DMS79 treated with DMSO at 0.1 percent for 48 hours (cell line): ENCODE results near the gene HHAT.

ENCODE experiments used
- DNase-seq: peaks from one replicate; lab custom pipeline; 2025; lab: John Stamatoyannopoulos, UW

HHAT gene

DNA sequence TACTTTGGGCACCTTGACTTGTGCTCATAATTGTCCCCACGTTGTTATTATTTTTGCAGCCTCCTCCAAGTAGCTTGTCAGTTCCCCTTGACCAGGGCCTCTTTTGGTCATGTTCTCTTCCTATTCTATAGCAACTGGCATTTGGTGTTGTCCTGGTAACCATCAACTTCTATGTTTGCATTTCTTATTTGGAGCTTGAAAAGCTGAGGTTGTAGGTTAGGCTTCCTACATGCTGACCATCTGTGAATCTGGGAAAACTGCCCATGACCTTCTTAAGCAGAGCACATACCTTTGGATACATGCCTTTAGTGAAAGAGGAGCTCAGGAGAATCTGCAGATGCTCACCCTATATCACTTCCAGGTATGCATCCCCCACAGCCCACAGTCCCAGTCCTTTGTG, 160.8 kb downstream of the HHAT start:
- no peak for DNase-seq

GRCh38 chr1:210490781-210491180, 162.1 kb downstream of the HHAT start:
- no peak for DNase-seq

DNA sequence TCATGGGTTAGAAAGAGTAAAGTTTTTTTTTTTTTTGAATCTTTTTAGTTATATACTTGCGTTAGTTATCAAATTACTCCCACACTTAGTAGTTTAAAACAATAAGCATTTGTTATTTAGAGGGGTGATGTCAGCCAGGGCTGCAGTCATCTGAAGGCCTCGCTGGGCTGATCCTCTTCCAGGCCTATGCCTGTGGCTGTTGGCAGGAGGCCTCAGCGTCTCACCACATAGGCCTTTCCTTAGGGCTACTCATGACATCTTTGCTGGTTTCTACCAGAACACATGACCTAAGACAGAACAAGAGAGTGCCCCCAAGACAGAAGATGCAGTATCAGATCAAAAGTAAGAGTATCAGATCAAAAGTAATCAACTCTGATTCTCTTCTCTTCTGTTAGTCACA, 167.4 kb downstream of the HHAT start:
- no peak for DNase-seq

GRCh38 chr1:210499956-210500355, 171.3 kb downstream of the HHAT start:
- no peak for DNase-seq

GRCh38 chr1:210500831-210501230, 172.1 kb downstream of the HHAT start:
- no peak for DNase-seq

DNA sequence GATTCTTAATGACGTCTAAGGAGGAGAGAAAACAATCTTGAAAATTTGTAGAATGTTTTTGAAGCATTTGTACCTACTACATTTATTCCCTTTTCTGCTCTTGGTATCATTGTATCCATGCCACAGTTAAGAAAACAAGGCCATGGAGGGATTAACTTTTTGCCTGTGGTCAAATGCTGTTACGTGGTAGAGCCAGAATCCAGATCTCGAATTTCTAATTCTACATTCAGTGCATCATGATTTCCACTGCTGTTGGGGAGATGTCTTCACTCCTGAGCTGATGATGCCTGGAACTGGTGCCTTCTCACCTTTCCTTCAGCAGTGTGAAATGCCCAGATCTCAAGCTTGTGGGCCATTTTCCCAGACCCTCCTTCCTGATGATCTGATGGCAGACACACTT, 175.6 kb downstream of the HHAT start:
- no peak for DNase-seq

DNA sequence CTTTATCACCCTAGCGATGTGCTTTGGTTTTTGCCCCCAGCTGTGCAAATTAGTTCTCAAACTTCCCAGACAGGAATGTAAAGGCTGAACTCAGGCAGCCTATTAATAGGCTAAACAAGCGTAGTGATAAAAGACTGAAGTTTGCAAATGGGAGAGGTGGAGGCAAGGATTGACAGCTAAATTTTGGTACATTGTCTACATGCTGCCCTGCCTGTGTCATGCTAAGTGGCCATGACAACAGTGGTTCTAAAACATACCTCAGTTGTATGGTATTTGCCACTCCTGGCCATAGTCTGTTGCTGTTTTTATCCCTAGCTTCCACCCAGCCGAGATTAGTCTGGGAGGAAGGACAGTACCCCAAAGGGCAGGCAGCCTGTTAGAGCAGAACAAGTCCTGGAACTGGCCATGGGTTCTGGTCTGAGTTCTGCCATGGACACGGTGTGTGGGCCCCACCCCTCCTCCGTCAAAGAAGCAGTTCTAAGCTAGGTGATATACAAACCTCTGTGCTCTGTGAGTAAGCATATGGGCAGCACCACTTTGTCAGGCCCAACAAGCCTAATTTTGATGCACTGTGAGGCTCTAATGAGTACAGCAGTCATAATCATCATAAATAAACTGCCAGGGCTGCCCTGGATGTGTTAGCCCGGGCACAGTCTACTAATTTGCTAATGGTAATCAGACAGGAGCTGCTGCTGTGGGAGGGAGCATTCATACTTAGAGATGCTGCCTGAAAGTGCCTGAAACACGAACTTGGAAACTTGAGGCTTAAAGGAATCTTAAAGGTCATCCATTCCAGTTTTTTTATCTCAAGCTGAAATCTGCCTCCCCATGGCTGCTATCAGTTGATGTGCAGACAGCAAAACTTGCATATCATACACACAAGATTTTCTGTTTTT, 177.1 kb downstream of the HHAT start:
- no peak for DNase-seq

- no peak for DNase-seq
Observed at GRCh38 chr1:210506689-210507088, 178.0 kb downstream of the HHAT start.

DNA sequence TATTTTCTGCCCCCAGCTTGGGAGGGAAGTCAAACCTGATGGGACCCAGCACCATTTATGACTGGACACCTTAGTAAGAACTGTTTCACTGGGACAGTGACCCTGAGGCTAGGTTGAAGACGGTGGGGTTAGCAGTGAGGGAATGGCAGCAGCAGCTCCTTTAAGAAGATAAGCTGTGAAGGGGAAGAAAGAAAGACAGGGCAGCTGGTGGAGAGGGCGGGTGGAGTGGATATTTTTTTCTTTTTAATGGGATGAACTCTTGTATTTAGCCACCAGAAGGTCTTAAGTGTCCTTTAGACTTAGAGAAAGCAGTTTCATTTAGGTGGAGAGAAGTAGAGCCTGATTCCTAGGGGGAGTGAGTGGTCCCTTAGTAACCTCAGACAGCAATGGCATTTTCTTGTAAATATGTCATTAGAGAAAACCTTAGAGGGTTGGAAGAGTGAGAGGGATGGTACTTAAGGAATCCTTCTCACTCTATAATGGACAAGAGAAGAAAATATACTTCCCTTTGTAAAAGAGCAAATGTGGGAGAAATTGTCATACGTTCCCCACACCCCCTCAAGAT, 187.5 kb downstream of the HHAT start:
- peak; percentile 57 for DNase-seq

DNA sequence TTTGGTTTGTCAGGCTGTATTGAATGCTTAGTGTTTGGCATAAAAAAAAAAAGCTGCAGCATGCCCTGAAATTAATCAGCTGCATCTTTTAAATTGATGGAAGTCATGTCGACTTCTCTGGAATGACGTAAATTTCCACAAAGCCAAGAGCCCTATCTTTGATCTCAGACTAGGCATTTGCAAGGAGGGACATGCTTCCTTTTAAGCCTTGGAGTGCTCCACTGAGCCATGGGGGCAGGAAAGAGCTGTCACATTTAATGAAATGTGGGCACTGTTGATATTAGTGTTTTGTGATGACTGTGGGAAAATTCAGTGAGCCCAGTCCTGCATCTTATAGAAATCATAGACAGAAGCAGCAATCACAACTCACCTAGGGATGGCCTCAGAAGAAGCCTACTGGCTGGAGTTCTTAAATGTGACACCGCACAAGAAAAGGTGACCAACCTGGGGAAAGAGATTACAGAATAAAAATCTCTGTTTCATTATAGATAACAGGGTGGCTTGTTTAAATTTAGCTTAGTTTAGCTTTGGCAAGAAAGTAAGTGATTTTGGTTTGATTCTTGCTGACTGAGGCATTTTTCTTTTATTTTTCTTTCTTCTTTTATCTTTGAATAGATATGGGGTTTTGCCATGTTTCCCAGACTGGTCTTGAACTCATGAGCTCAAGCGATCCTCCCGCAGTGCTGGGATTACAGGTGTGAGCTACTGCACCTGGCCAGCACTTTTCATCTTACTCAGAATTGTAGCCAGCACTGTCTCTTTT, 188.2 kb downstream of the HHAT start:
- DNase-seq = peak; percentile 57

DNA sequence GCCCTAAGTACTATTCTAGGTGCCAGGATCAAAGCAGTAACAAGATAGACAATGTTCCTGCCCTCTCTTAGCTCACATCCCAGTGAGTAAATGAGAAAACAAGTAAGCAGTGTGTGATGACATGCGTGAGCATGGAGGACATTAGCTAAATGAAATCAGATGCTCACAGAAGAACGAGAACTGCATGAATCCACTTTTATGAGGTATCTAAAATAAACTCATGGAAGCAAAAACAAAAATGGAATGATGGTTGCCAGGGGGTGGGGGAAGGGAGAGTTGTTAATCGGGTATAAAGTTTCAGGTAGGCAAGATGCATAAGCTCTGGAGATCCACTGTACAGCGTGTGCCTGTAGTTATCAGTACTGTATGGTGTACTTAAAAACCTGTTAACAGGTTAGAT, 195.1 kb downstream of the HHAT start:
- no peak for DNase-seq

DNA sequence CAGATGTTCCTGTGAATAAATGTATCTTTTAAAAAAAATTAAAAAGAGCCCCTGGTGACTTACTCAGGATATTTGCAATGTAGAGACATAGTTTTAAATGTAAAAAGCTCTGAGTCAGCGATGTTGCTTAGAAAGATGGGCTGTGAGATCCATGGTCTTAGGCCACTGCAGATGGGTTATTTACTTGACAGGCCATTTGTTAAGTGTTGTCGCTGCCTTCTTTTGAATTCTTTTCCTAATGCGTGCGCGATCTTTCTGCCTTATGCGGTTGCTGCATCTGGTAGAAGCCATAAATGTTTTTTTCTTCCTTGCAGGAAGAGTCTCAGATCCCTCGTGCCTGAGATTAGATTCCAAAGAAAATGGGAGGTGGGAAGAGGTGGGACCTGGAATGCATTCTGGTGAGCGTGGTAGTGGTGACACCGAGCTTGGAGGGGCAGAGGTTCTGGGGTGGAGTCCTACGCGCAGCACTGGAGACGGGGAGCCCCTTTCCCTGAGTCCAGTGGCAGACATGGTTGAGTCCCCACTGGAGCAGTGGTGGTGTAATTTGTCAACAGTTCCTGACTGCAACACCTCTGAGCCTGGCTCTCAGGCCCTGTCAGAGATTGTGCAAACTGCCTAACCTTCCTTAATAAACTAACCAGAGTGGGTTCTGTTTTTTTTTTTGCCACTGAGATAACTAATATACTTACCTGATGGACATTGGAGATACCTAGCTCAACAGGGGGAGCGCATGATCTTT, 197.2 kb downstream of the HHAT start:
- no peak for DNase-seq

GRCh38 chr1:210527091-210527490, 198.4 kb downstream of the HHAT start:
- no peak for DNase-seq

GRCh38 chr1:210531475-210532222, 202.9 kb downstream of the HHAT start:
- no peak for DNase-seq

DNA sequence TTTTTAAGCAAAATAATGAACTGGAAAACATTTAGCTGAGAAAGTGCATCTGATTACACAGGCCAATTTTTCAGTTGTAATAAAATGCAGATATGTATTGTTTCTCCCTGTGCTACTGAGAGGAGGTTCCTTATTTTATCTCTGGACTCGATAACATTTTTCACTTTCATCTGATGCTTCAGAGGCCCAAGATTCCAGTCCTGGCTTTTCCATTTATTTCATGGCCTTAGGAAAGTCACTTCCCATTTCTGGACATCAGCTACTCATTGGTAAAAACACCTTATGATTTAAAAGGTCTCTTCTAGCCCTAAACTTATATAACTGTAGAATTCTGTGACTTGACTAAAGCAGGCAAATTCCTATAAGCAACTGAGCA, 203.5 kb downstream of the HHAT start:
- DNase-seq = no peak

DNA sequence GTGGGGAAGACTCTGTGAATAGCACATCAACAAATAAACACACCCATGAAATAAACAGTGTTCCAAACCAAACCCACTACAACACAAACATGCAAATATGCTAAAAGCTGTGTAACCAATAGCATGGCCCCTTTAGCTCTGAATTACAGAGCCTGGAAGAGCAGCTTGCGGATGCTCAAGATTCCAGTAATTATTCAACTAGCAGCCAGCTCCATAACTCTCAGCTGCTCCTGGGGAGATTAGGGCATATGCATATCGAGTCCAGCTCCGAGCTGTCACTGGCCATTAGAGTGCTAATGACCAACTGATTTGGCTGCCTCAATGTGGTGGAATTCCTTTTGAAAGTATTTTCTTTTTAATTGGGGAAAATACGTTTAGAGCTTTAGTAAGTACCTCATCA, 207.1 kb downstream of the HHAT start:
- DNase-seq = no peak

DNA sequence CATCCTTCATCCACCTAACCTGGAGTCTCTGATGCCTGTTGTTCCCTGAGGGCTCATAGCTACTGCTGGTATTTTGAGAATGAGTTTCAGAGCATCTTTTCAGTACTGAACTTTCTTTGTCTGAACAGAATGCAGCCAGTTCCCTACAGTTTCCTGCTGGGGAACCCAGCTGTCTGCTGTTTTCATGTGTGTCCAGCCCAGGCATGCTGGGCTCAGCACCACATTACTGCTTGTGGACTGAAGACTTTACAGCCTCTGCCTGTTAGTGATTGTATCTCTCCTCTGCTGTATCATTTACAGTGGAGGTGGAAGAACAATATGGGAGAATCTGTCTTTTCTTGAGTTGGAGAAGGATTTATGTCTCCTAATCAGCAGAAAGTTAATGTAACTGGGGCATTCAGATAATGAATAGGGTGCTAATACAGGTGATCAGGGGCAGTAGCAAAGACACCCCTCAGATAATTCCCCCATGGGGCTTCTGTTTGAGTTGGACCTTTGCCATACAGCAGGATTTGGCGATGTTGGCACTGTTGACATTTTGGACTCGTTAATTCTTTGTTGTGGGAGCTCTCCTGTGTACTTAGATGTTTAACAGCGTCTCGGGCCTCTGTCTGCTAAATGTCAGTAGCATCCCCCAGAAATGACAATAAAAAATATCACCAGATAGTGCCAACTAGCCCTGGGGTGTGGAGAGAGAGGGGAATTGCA, 207.7 kb downstream of the HHAT start:
- peak; percentile 45 for DNase-seq

GRCh38 chr1:210540288-210540687, 211.6 kb downstream of the HHAT start:
- no peak for DNase-seq

DNA sequence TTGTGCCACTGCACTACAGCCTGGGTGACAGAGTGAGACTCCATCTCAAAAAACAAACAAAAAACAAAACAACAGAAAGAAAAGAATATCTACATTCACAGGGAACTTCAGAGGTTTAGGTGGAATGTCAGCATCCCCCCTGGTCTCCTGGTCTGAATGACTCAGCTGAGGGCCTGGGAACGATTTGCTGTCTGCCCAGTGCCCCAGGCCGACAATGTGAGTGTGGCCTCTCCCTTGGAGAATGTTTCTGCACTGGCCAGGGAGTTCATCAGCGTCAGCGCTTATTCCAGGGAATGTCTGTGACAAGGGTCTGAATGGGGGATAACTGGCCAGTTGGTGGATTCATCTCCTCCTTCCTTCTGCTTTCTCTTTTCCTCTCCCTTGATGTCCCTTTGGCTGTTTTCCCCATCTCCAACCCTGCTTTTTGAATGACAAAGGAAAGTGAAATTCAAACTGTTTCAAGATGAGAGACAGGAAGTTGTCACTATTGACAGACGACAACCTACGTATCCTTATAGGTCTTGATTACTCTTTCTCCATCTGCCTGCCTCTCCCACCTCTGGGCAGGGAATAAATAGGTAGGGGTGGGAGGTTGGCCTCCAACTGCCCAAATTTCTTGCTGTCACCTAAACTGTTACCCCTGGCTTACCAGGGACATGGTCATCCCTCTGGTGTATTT, 213.1 kb downstream of the HHAT start:
- DNase-seq = no peak

DNA sequence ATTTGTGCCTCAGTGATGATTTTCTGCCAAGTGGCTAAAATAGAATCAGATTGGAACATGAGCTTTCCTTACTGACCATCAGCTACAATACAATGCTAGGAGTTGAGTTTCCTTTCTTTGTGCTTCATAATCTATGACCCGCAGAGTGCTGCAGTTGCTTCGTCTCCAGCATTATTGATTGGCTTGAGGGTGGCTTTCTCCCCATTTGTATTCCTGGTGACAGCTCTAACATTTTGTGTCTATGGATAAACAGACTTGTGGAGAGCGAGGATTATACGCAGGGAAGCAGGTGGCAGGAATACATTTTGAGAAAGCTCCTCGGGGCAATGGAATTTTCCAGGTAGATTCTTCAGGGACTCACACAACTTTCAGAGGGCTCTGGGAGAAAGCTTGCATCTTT, 223.2 kb downstream of the HHAT start:
- no peak for DNase-seq
